Measurements from ENCODE around the gene SOBP.

DNA sequence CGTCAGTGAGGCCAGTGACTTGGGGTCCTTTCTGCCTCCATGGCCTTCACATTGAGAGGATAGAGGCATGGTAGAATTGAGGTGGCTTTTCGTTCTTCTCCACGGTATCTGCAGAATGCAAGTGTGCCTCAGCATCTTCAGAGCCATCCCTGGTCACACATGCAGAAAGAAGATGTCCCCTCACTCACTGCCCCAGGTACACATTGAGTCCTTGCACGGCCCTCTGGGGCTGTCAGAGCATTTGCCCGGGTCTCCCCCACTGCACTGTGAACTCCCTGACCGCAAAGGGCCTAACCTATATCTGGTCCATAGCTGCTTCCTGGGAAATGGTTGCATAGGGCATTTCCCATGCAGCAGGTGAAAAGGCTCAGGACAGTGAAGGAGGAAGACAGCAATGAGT is 218.5 kb downstream of the SOBP start:
- TF ChIP-seq, protein P1, sequence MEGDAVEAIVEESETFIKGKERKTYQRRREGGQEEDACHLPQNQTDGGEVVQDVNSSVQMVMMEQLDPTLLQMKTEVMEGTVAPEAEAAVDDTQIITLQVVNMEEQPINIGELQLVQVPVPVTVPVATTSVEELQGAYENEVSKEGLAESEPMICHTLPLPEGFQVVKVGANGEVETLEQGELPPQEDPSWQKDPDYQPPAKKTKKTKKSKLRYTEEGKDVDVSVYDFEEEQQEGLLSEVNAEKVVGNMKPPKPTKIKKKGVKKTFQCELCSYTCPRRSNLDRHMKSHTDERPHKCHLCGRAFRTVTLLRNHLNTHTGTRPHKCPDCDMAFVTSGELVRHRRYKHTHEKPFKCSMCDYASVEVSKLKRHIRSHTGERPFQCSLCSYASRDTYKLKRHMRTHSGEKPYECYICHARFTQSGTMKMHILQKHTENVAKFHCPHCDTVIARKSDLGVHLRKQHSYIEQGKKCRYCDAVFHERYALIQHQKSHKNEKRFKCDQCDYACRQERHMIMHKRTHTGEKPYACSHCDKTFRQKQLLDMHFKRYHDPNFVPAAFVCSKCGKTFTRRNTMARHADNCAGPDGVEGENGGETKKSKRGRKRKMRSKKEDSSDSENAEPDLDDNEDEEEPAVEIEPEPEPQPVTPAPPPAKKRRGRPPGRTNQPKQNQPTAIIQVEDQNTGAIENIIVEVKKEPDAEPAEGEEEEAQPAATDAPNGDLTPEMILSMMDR (IDR thresholded peaks at IDR 0.05): no peak
- TF ChIP-seq POLR2A (IDR thresholded peaks at IDR 0.05): no peak

Data from breast epithelium (tissue), 3 donors.